Right lobe of liver (tissue), 6 donors: ENCODE measurements around the gene CEP57L1. TPM values are rescaled to one million over a fixed set of nuclear protein-coding genes. Genes with fewer than 3 reads are reported as not detected.

Experiments used
- ATAC-seq, 4 donors: fragments of 200-7000 bp; cut with Tn5 transposase; one replicate each; pipeline ENCODE4 v1.9.1; 2020; ENCODE audit warnings: mild to moderate bottlenecking in 4 of 4, moderate library complexity in 4 of 4
- DNase-seq, 3 donors: peaks; one replicate each; pipeline ENCODE4 v3.0.0-alpha.2; 2020
- H3K27ac ChIP-seq, 3 donors: fragments of 200-600 bp; one replicate each; pipeline ENCODE4 v1.8.0; 2022
- H3K27me3 ChIP-seq, 2 donors: fragments of 200-600 bp; one replicate each; pipeline ENCODE4 v1.8.0; 2022
- H3K36me3 ChIP-seq, 4 donors: fragments of 200-600 bp; sonication (generic) in 1 of 4; one replicate each; pipeline versions ENCODE4 v1.5.1 to v1.8.0; 2017 to 2022; ENCODE audit warnings: control low read depth in 1 of 4
- H3K4me1 ChIP-seq, 4 donors: fragments of 200-600 bp; sonication (generic) in 1 of 4; one replicate each; pipeline versions ENCODE4 v1.5.1 to v1.8.0; 2017 to 2022; ENCODE audit warnings: control low read depth in 1 of 4
- H3K4me3 ChIP-seq, 3 donors: fragments of 200-600 bp; one replicate each; pipeline ENCODE4 v1.8.0; 2022
- H3K9me3 ChIP-seq, 4 donors: fragments of 200-600 bp; sonication (generic) in 1 of 4; one replicate each; pipeline versions ENCODE4 v1.5.1 to v1.8.0; 2017 to 2022; ENCODE audit warnings: control low read depth in 1 of 4
- POLR2A ChIP-seq: fragments of 450-650 bp; IDR thresholded peaks from one replicate; pipeline ENCODE4 v1.6.1; 2017; ENCODE audit warnings: antibody characterized with exemption, mild to moderate bottlenecking
- WGBS: methylation state at CpG from one replicate; pipeline ENCODE4 v1.1.6; 2018; ENCODE audit warnings: low coverage, low lambda C conversion rate; ENCODE audit not compliant: insufficient coverage; ENCODE audit errors: missing lambda C conversion rate; 5-methylcytosine and 5-hydroxymethylcytosine counted together
- intact Hi-C, 2 donors: fragments of 100-400 bp; cut with DNase I; formaldehyde crosslinking; loops; one replicate each; pipeline versions ENCODE4 v1.11.2 to v1.14.1; 2022
- small RNA-seq, 2 experiments: library from RNA; depleted of rRNA; stranded (forward); fragments of <200 nt; gene quantifications; one replicate each; pipeline ENCODE3, GENCODE V24; 2016
- total RNA-seq, 6 experiments: library from RNA; depleted of rRNA in 2 of 6; stranded (reverse); fragments of >200 nt in 2 of 6; fragmentation: NEBNext Ultra II Directional in 3 of 6; extraction: Animal tissue kit (Norgen Biotek cat#: 25700) in 3 of 6; gene quantifications; one replicate each; pipeline versions ENCODE4 v1.1.0 to v1.2.4, GENCODE V29; 2016 to 2023
- TF ChIP-seq, protein P1 (sequence below), 4 donors: fragments of 200-600 bp in 3 of 4; fragments of 450-650 bp in 1 of 4; IDR thresholded peaks; one replicate each; pipeline versions ENCODE4 v1.5.1 to v1.8.0; 2016 to 2022; ENCODE audit warnings: antibody characterized with exemption in 4 of 4, mild to moderate bottlenecking in 2 of 4
- donor health status: DM: no; HTN: yes; CAD: no.
- donor health status: DM: no; HTN: no; CAD: no.
- donor health status: DM: no; HTN: no; CAD: no.
- donor health status: DM: no; HTN: yes; CAD: no.
- donor health status: DM: no; HTN: yes; CAD: no.

Gene CEP57L1
- total RNA-seq, 6 experiments from 2014 or later: 6.3 to 9.5 (median 7.6) TPM

DNA sequence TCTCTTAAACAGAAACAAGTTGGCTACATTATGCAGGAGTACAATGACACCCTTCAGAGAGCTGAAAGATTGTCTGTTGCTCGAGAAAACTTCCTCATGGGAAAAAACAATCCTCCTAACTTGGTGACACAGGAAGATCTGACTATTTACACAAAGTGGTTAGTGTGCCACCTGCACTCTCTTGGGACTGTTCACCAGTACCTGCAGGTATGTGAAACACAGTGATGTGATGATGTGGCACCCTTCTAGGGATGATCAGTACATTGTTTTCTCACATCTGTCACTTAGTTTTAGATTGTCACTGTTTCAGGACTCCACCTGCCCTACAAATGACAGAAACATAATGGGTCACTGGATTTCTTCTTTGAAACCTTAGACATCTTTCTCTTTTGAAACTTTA, 101.8 kb downstream of the CEP57L1 start:
- Histone ChIP-seq H3K4me1 (peaks cover 0 to 25% (median 0%) of the 10 kb centered on the region in 4 donors), H3K9me3 (no peaks in the 10 kb centered on the region), H3K27ac (no peak overlapping the region), H3K4me3 (no peak overlapping the region), H3K36me3 (no peaks in the 10 kb centered on the region), H3K27me3 (no peaks in the 10 kb centered on the region)
- intact Hi-C loops: no loop called here
- TF ChIP-seq, protein P1, sequence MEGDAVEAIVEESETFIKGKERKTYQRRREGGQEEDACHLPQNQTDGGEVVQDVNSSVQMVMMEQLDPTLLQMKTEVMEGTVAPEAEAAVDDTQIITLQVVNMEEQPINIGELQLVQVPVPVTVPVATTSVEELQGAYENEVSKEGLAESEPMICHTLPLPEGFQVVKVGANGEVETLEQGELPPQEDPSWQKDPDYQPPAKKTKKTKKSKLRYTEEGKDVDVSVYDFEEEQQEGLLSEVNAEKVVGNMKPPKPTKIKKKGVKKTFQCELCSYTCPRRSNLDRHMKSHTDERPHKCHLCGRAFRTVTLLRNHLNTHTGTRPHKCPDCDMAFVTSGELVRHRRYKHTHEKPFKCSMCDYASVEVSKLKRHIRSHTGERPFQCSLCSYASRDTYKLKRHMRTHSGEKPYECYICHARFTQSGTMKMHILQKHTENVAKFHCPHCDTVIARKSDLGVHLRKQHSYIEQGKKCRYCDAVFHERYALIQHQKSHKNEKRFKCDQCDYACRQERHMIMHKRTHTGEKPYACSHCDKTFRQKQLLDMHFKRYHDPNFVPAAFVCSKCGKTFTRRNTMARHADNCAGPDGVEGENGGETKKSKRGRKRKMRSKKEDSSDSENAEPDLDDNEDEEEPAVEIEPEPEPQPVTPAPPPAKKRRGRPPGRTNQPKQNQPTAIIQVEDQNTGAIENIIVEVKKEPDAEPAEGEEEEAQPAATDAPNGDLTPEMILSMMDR (IDR thresholded peaks at IDR 0.05): no peak
- no peak for TF ChIP-seq POLR2A
- ATAC-seq: no peak
- 50% methylated on average over 1 of the region's 1 CpG for WGBS
- DNase-seq: no peak

DNA sequence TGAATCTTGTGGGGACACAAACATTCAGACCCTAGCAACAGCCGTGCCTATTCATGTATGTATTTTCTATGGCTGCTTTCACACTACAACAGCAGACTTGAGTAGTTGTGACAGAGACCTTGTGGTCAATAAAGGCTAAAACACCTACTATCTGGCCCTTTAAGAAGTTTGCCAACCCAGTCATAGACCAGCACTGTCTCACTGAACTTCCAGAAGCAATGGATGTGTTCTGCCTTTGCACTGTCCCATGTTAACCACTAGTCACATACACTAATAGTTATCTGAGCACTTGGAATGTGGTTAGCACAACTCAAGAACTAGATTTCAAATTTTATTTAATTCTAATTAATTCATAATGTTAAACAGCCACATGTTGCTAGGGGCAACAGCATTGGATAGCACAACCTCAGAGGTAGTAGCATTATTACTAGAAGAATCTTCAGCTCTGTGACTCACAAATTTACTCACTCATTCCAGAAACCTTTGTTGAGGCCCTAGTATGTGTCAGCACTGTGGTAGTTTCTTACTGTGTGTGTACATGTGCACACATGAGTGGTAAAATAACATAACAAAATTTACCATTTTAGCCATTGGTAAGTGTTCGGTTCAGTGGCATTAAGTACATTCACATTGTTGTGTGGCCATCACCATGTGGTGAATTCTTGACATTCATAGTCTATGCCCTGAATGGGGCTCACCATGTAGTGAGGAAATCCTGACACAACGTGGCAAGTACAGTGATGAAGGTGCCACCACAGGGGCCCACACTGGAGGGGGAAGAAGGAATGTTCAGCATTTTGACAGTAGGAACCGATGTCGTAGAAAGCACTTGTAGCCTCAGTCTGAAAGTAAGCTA, 107.3 kb downstream of the CEP57L1 start:
- Histone ChIP-seq H3K9me3 (no peaks in the 10 kb centered on the region), H3K36me3 (no peaks in the 10 kb centered on the region), H3K4me3 (no peak overlapping the region), H3K4me1 (no peaks in the 10 kb centered on the region), H3K27ac (no peak overlapping the region), H3K27me3 (no peaks in the 10 kb centered on the region)
- no peak for TF ChIP-seq POLR2A
- TF ChIP-seq, protein P1 (IDR thresholded peaks at IDR 0.05): no peak
- intact Hi-C loops: no loop called here
- ATAC-seq: no peak
- DNase-seq: no peak
- 86% methylated on average over 5 of the region's 5 CpGs for WGBS

DNA sequence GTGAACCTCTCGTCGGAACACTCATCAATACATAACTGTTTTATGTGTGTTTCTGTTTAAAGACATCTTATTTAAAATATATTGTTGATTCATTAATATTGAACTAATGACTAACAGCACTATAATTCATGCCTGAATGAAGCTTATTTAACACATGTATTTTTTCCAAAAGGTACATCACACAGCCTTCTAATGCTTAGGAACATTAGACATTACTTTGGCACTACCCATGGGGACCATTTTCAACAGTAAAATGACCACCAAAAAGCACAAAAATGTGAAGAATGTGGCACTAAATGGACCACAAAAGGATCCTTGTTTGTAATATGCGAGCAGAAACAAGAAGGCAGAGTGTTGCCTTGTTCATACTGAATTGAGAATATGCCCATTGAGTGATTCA, 109.2 kb downstream of the CEP57L1 start:
- intact Hi-C loops: no loop called here
- H3K27ac ChIP-seq: no peak overlapping the region
- H3K4me1 ChIP-seq: no peaks in the 10 kb centered on the region
- no peaks in the 10 kb centered on the region for H3K27me3 ChIP-seq
- 73% methylated on average over 3 of the region's 3 CpGs for WGBS
- ATAC-seq (no peak), DNase-seq (no peak)
- no peak for TF ChIP-seq POLR2A
- TF ChIP-seq, protein P1 (IDR thresholded peaks at IDR 0.05): no peak
- H3K4me3 ChIP-seq: no peak overlapping the region
- no peaks in the 10 kb centered on the region for H3K9me3 ChIP-seq
- H3K36me3 ChIP-seq: no peaks in the 10 kb centered on the region

DNA sequence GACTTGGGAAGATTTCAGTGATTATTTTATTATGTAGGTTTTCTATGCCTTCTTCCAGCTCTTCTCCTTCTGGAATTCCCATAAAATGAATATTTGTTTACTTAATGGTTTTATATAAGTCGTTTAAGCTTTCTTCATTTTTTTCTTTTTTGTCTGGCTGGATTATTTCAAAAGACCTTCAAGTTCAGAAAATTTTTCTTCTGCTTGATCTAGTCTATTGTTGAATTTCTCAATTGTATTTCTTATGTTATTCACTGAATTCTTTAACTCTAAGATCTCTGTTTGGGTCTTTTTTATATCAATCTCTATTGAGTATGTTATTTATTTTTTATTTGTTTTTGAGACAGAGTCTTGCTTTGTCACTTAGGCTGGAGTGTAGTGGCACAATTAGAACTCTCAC, 117.4 kb downstream of the CEP57L1 start:
- Histone ChIP-seq H3K4me1 (no peaks in the 10 kb centered on the region), H3K36me3 (no peaks in the 10 kb centered on the region), H3K27ac (no peak overlapping the region), H3K4me3 (no peak overlapping the region), H3K9me3 (no peaks in the 10 kb centered on the region), H3K27me3 (no peaks in the 10 kb centered on the region)
- WGBS: 80% methylated on average over 1 of the region's 1 CpG
- DNase-seq (no peak), ATAC-seq (no peak)
- no peak for TF ChIP-seq POLR2A
- TF ChIP-seq, protein P1 (IDR thresholded peaks at IDR 0.05): no peak
- intact Hi-C loops: no loop called here

Small RNA genes lying within 50 kb of the gene (small RNA-seq; reads per million reads assigned to genes)
- gene RNU6-653P: 0 reads per million in 2 experiments

Other genes starting within 250 kb of the CEP57L1 start
- 1 to 10 TPM in 3 of 6 experiments, under 1 TPM in 3; 0.86 to 1.9 (median 1.0) TPM for gene ARMC2, start 247.1 kb upstream of the CEP57L1 start, total RNA-seq
- gene SESN1, start 661 bp upstream of the CEP57L1 start, total RNA-seq: 10 to 100 TPM in 5 of 6 experiments, 1 to 10 TPM in 1; 8.7 to 17.1 (median 11.9) TPM